WTC11 (cell line): Measurements from ENCODE around the gene RXRB. TPM values are rescaled to one million over a fixed set of nuclear protein-coding genes. Genes with fewer than 3 reads are reported as not detected.

Experiments
- ATAC-seq: fragments of 200-7000 bp; cut with Tn5 transposase; 2 replicates; pipeline ENCODE4 v1.10.0; 2021; ENCODE audit warnings: mild to moderate bottlenecking, moderate library complexity
- CTCF ChIA-PET: fragments of 300-600 bp; sonication (Branson Sonifier 250); formaldehyde crosslinking; loops from one replicate; lab custom pipeline; 2021; ENCODE audit warnings: antibody characterized with exemption; lab: Charles Lee
- POLR2A ChIA-PET: fragments of 350-600 bp; sonication (Branson Sonifier 250); formaldehyde crosslinking; loops from one replicate; lab custom pipeline; 2021; ENCODE audit warnings: antibody characterized with exemption; lab: Charles Lee
- DNase-seq: peaks from one replicate; pipeline ENCODE4 v3.0.0; 2021; ENCODE audit warnings: low spot score
- H3K27ac Mint-ChIP-seq: 2 replicates; pipeline ENCODE4 v1.8.0; 2021; ENCODE audit warnings: mixed read lengths
- H3K27me3 Mint-ChIP-seq: 2 replicates; pipeline ENCODE4 v1.8.0; 2021; ENCODE audit warnings: low read depth, mild to moderate bottlenecking, moderate library complexity, mixed read lengths
- H3K36me3 Mint-ChIP-seq: 2 replicates; pipeline ENCODE4 v1.8.0; 2021; ENCODE audit warnings: mixed read lengths
- H3K4me1 Mint-ChIP-seq: 2 replicates; pipeline ENCODE4 v1.8.0; 2022; ENCODE audit warnings: mixed read lengths
- H3K4me3 Mint-ChIP-seq: 2 replicates; pipeline ENCODE4 v1.8.0; 2021; ENCODE audit warnings: mild to moderate bottlenecking, moderate library complexity, mixed read lengths
- H3K9me3 Mint-ChIP-seq: 2 replicates; pipeline ENCODE4 v1.8.0; 2021; ENCODE audit warnings: mixed read lengths
- ARID4B ChIP-seq: sonication (generic); formaldehyde crosslinking; IDR thresholded peaks from 2 replicates; pipeline ENCODE4 v1.8.0; 2023; ENCODE audit warnings: missing genetic modification reagents, mild to moderate bottlenecking, borderline replicate concordance
- CTCF ChIP-seq: fragments of 200-600 bp; IDR thresholded peaks from 2 replicates; pipeline ENCODE4 v1.8.0; 2022; ENCODE audit warnings: antibody characterized with exemption
- ELF4 ChIP-seq: sonication (generic); formaldehyde crosslinking; IDR thresholded peaks from 2 replicates; pipeline ENCODE4 v1.8.1; 2022; ENCODE audit warnings: low read depth, mild to moderate bottlenecking, moderate library complexity, missing genetic modification reagents
- FOXK1 ChIP-seq: sonication (generic); formaldehyde crosslinking; IDR thresholded peaks from 2 replicates; pipeline ENCODE4 v1.8.0; 2022; ENCODE audit warnings: mild to moderate bottlenecking, moderate library complexity, missing genetic modification reagents
- JUN ChIP-seq: sonication (generic); formaldehyde crosslinking; IDR thresholded peaks from 2 replicates; pipeline ENCODE4 v1.8.0; 2023; ENCODE audit warnings: mild to moderate bottlenecking, missing genetic modification reagents
- MYBL2 ChIP-seq: sonication (generic); formaldehyde crosslinking; IDR thresholded peaks from 2 replicates; pipeline ENCODE4 v1.8.1; 2023; ENCODE audit warnings: mild to moderate bottlenecking, moderate library complexity, missing genetic modification reagents
- NFE2L1 ChIP-seq: sonication (generic); formaldehyde crosslinking; IDR thresholded peaks from 2 replicates; pipeline ENCODE4 v1.8.1; 2023; ENCODE audit warnings: missing genetic modification reagents
- SOX15 ChIP-seq: fragments of 250-450 bp; sonication (Bioruptor Pico); IDR thresholded peaks from 2 replicates; pipeline ENCODE4 v1.9.0; 2021; ENCODE audit warnings: mild to moderate bottlenecking
- SP1 ChIP-seq: sonication (generic); formaldehyde crosslinking; conservative IDR thresholded peaks from 2 replicates; pipeline ENCODE4 v1.8.1; 2022; ENCODE audit warnings: missing genetic modification reagents
- ZBTB21 ChIP-seq: sonication (generic); formaldehyde crosslinking; IDR thresholded peaks from 2 replicates; pipeline ENCODE4 v1.8.1; 2023; ENCODE audit warnings: mild to moderate bottlenecking, missing genetic modification reagents, borderline replicate concordance
- ZNF416 ChIP-seq: fragments of 250-450 bp; sonication (Bioruptor Pico); IDR thresholded peaks from 2 replicates; pipeline ENCODE4 v1.9.0; 2021; ENCODE audit warnings: mild to moderate bottlenecking, inconsistent platforms
- ZNF532 ChIP-seq: fragments of 250-450 bp; sonication (Bioruptor Pico); IDR thresholded peaks from 2 replicates; pipeline ENCODE4 v1.9.0; 2021; ENCODE audit warnings: mild to moderate bottlenecking, borderline replicate concordance
- ZNF671 ChIP-seq: fragments of 250-450 bp; sonication (Bioruptor Pico); IDR thresholded peaks from 2 replicates; pipeline ENCODE4 v1.8.0; 2021; ENCODE audit warnings: mild to moderate bottlenecking
- ZSCAN18 ChIP-seq: fragments of 250-450 bp; sonication (Bioruptor Pico); IDR thresholded peaks from 2 replicates; pipeline ENCODE4 v2.1.2; 2022; ENCODE audit warnings: mild to moderate bottlenecking, moderate library complexity
- total RNA-seq: library from RNA; stranded (reverse); gene quantifications from 3 replicates; pipeline ENCODE4 v1.2.3, GENCODE V29; 2021

Gene RXRB
- total RNA-seq, 1 experiment from 2014 or later, result 24.5 TPM

- ATAC-seq, result no peak
- Mint-ChIP-seq H3K36me3 (peaks cover 27% of the 10 kb centered on the region), H3K27ac (peak overlapping the region; percentile 76; the same call in 1 of the 2 replicates), H3K9me3 (no peaks in the 10 kb centered on the region), H3K27me3 (peaks cover 28% of the 10 kb centered on the region), H3K4me1 (peaks cover 51% of the 10 kb centered on the region), H3K4me3 (peak overlapping the region; percentile 97)
- no peak for DNase-seq
- ChIA-PET POLR2A (no interaction called here), CTCF (interaction anchor here (0.6 kb wide), 1 partner anchor 24 kb away, joined by 3 read pairs; no protein-coding TSS in a partner anchor)
- no peak for TF ChIP-seq SOX15 (CRISPR knock-in tag)
- TF ChIP-seq ZBTB21 (CRISPR knock-in tag), result no peak
- TF ChIP-seq JUN, result no peak
- no peak for TF ChIP-seq ZNF532 (CRISPR knock-in tag)
- no peak for TF ChIP-seq ZNF416 (CRISPR knock-in tag)
- no peak for TF ChIP-seq FOXK1 (CRISPR knock-in tag)
- no peak for TF ChIP-seq NFE2L1 (CRISPR knock-in tag)
- no peak for TF ChIP-seq ZSCAN18 (CRISPR knock-in tag)
- no peak for TF ChIP-seq ARID4B (CRISPR knock-in tag)
- TF ChIP-seq SP1 (CRISPR knock-in tag), result no peak
- no peak for TF ChIP-seq CTCF
- no peak for TF ChIP-seq ELF4 (CRISPR knock-in tag)
These were observed 3.1 kb upstream of the RXRB start for GRCh38 chr6:33203443-33204164.

- Mint-ChIP-seq H3K9me3 (no peaks in the 10 kb centered on the region), H3K4me1 (peaks cover 60% of the 10 kb centered on the region), H3K27ac (no peak overlapping the region; the same call in 1 of the 2 replicates), H3K4me3 (peak overlapping the region; percentile 97), H3K36me3 (peaks cover 27% of the 10 kb centered on the region)
- no peak for DNase-seq
- CTCF ChIA-PET, result interaction anchor here (0.6 kb wide), 1 partner anchor 25 kb away, joined by 3 read pairs; no protein-coding TSS in a partner anchor
- TF ChIP-seq MYBL2 (CRISPR knock-in tag) (no peak), JUN (no peak), ZNF671 (no peak), ARID4B (CRISPR knock-in tag) (no peak)
- TF ChIP-seq, all 79 proteins: peak for 0
- ATAC-seq, result no peak
- POLR2A ChIA-PET, result no interaction called here
- peaks cover 27% of the 10 kb centered on the region for H3K27me3 Mint-ChIP-seq
These were observed 2.3 kb upstream of the RXRB start for GRCh38 chr6:33202799-33203198.
